Fibroblast of skin of left biceps (primary cell): ENCODE data around the gene PROCA1.
"Not testable (repeated sequence)": the region's sequence is repeated elsewhere in the genome, so short reads cannot be mapped to it uniquely, and the experiment has no call there.

ENCODE experiments used
- DNase-seq, 2 experiments: peaks; one replicate each; pipeline ENCODE4 v3.0.0-alpha.2; 2013; ENCODE audit warnings: low read depth in 2 of 2

PROCA1 gene

GRCh38 chr17:28725660-28726225, 14.1 kb upstream of the PROCA1 start:
- DNase-seq: no peak

GRCh38 chr17:28725166-28725659, 13.5 kb upstream of the PROCA1 start:
- no peak for DNase-seq

- no peak for DNase-seq
Observed at GRCh38 chr17:28724500-28725165, 12.9 kb upstream of the PROCA1 start.

- not testable (repeated sequence) for DNase-seq
Observed at GRCh38 chr17:28723836-28724499, 12.3 kb upstream of the PROCA1 start.

GRCh38 chr17:28723159-28723835, 11.6 kb upstream of the PROCA1 start:
- no peak for DNase-seq

GRCh38 chr17:28722417-28723158, 10.9 kb upstream of the PROCA1 start:
- no peak for DNase-seq

- DNase-seq: not testable (repeated sequence)
Observed at GRCh38 chr17:28720997-28721329, 9.3 kb upstream of the PROCA1 start.

- no peak for DNase-seq
Observed at GRCh38 chr17:28720247-28720996, 8.7 kb upstream of the PROCA1 start.

- DNase-seq: no peak
Observed at GRCh38 chr17:28719021-28719433, 7.3 kb upstream of the PROCA1 start.

- no peak for DNase-seq
Observed at GRCh38 chr17:28718333-28719020, 6.8 kb upstream of the PROCA1 start.

- DNase-seq: peak; percentile 73 to 75
Observed at GRCh38 chr17:28717578-28718332, 6.1 kb upstream of the PROCA1 start, which contains the start of gene RAB34. Gene RAB34 (minus strand): TSS chr17:28717868. CDS start chr17:28717266, 602 bp downstream.

GRCh38 chr17:28716740-28717577, 5.3 kb upstream of the PROCA1 start:
- no peak for DNase-seq

- no peak for DNase-seq
Observed at GRCh38 chr17:28715217-28715616, 3.5 kb upstream of the PROCA1 start.

GRCh38 chr17:28714281-28714680, 2.6 kb upstream of the PROCA1 start:
- DNase-seq: no peak

- DNase-seq: no peak
Observed at GRCh38 chr17:28712705-28713415, 1.2 kb upstream of the PROCA1 start.

GRCh38 chr17:28712032-28712704, 480 bp upstream of the PROCA1 start:
- no peak for DNase-seq
